ENCODE measurements around the gene SYT6. TPM values are rescaled to one million over a fixed set of nuclear protein-coding genes. Genes with fewer than 3 reads are reported as not detected.

Gene SYT6
- total RNA-seq, 1 experiment from 2014 or later: 77.2 TPM

DNA sequence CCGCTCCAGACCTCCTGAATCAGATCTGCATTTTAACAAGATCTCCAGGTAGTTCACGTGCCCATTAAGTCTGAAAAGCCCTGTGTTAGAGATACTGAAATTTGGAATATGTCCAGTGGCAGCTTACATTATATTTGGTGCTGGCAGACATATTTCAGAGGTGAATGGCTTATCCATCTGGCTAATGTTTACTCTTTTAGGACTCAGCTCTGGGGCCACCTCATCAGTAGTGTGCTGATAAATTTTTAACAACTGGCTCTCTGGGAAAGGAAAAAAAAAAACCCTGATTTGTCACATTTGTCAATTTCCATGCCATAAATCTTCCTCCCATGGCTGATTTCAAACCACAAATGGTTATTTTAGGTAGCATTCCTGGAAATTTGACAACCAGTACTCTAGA lies 25.3 kb upstream of the SYT6 start:
- no peak overlapping the region for H3K4me2 ChIP-seq (ENCODE audit: insufficient read depth, insufficient read length, low read length)
- H3K23me2 ChIP-seq (ENCODE audit: insufficient read length, low read depth, low read length, poor library complexity, severe bottlenecking): no peaks in the 10 kb centered on the region
- H3K18ac ChIP-seq (ENCODE audit: insufficient read length, low read depth, low read length): no peak overlapping the region
- H3K4me3 Mint-ChIP-seq: no peak overlapping the region
- no peak overlapping the region for H4K8ac ChIP-seq (replicated peaks; ENCODE audit: insufficient read length, low read depth, low read length)
- no peak overlapping the region for H3K4ac ChIP-seq (ENCODE audit: low read depth, low read length)
- no peak overlapping the region for H3K27ac Mint-ChIP-seq
- H3K27me3 Mint-ChIP-seq (ENCODE audit: low read depth): peaks cover 5% of the 10 kb centered on the region
- H2BK120ac ChIP-seq (ENCODE audit: low read depth, low read length, poor library complexity, severe bottlenecking): no peak overlapping the region
- H3K27ac ChIP-seq (ENCODE audit: insufficient read length, low read depth, low read length): no peak overlapping the region
- peaks cover 2% of the 10 kb centered on the region for H3K4me1 ChIP-seq (ENCODE audit: insufficient read depth, low read length)
- TF ChIP-seq, protein P1, sequence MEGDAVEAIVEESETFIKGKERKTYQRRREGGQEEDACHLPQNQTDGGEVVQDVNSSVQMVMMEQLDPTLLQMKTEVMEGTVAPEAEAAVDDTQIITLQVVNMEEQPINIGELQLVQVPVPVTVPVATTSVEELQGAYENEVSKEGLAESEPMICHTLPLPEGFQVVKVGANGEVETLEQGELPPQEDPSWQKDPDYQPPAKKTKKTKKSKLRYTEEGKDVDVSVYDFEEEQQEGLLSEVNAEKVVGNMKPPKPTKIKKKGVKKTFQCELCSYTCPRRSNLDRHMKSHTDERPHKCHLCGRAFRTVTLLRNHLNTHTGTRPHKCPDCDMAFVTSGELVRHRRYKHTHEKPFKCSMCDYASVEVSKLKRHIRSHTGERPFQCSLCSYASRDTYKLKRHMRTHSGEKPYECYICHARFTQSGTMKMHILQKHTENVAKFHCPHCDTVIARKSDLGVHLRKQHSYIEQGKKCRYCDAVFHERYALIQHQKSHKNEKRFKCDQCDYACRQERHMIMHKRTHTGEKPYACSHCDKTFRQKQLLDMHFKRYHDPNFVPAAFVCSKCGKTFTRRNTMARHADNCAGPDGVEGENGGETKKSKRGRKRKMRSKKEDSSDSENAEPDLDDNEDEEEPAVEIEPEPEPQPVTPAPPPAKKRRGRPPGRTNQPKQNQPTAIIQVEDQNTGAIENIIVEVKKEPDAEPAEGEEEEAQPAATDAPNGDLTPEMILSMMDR (conservative IDR thresholded peaks at IDR 0.05): no peak
- H3K79me1 ChIP-seq (ENCODE audit: insufficient read depth, low read depth, low read length, poor library complexity, severe bottlenecking): no peaks in the 10 kb centered on the region
- H3K14ac ChIP-seq (ENCODE audit: insufficient read depth, low read length): no peak overlapping the region
- H2BK12ac ChIP-seq (ENCODE audit: insufficient read length, low read depth, low read length): no peak overlapping the region
- H3K9me3 Mint-ChIP-seq: no peaks in the 10 kb centered on the region
- H3K79me2 ChIP-seq (ENCODE audit: insufficient read depth, low read length): no peaks in the 10 kb centered on the region; the same call in 1 of the 2 replicates
- WGBS (ENCODE audit: extremely low coverage, insufficient read length, low lambda C conversion rate): no CpG with 5 or more reads among the region's 2 CpGs
- no peak overlapping the region for H2BK20ac ChIP-seq (ENCODE audit: low read depth, low read length, poor library complexity, severe bottlenecking)
- H2BK5ac ChIP-seq (ENCODE audit: insufficient read length, low read length): no peak overlapping the region
- H3K56ac ChIP-seq (ENCODE audit: insufficient read length, low read depth, low read length): no peak overlapping the region
- H4K91ac ChIP-seq (ENCODE audit: insufficient read length, low read depth, low read length): no peak overlapping the region
- no peaks in the 10 kb centered on the region for H3K36me3 Mint-ChIP-seq (ENCODE audit: insufficient read depth in 1 of 3, low read depth in 3 of 3)
- no peak overlapping the region for H2AFZ ChIP-seq (ENCODE audit: low read length)
- H3K9ac ChIP-seq (ENCODE audit: extremely low read depth, insufficient read length, low read length): no peak overlapping the region
- DNase-seq: no peak
- no peaks in the 10 kb centered on the region for H3K27me3 ChIP-seq (ENCODE audit: insufficient read depth, low read length)
- no peak overlapping the region for H3K23ac ChIP-seq (ENCODE audit: insufficient read length, low read depth, low read length)
- no peak overlapping the region for H3T11ph ChIP-seq (ENCODE audit: low read length)
- no peaks in the 10 kb centered on the region for H4K20me1 ChIP-seq (ENCODE audit: control insufficient read depth, insufficient read depth, insufficient read length)
- no peaks in the 10 kb centered on the region for H3K9me3 ChIP-seq (ENCODE audit: control insufficient read depth, low read depth, low read length)
- H2BK15ac ChIP-seq (ENCODE audit: low read depth, low read length): no peak overlapping the region
- no peak overlapping the region for H2AK5ac ChIP-seq (ENCODE audit: insufficient read length, low read length)
- no peak overlapping the region for H4K5ac ChIP-seq (ENCODE audit: insufficient read length, low read depth, low read length)
- H3K4me1 Mint-ChIP-seq: peaks cover 11 to 12% of the 10 kb centered on the region in 2 experiments
